UCSD-AML1 (cell line): ENCODE results near the gene EFR3B.
"Not testable (repeated sequence)": the region's sequence is repeated elsewhere in the genome, so short reads cannot be mapped to it uniquely, and the experiment has no call there.

Source experiments
- DNase-seq: peaks from one replicate; lab custom pipeline; 2025; ENCODE audit not compliant: unreplicated experiment; lab: John Stamatoyannopoulos, UW

The EFR3B gene

GRCh38 chr2:25041928-25042320 lies at the start of gene EFR3B:
EFR3B (plus strand) TSS chr2:25042076; CDS start chr2:25042313, 237 bp downstream.
- DNase-seq = peak; percentile 90

- DNase-seq = no peak
Observed at GRCh38 chr2:24993406-24994145, 48.3 kb upstream of the EFR3B start.

- no peak for DNase-seq
Observed at GRCh38 chr2:24994146-24994724, 47.6 kb upstream of the EFR3B start.

- DNase-seq = not testable (repeated sequence)
Observed at GRCh38 chr2:24999097-24999496, 42.8 kb upstream of the EFR3B start.

GRCh38 chr2:25000036-25000435 lies 41.8 kb upstream of the EFR3B start:
- DNase-seq = no peak

- DNase-seq = no peak
Observed at GRCh38 chr2:25000503-25001324, 41.2 kb upstream of the EFR3B start.

- no peak for DNase-seq
Observed at GRCh38 chr2:25001325-25001637, 40.6 kb upstream of the EFR3B start.

- DNase-seq = no peak
Observed at GRCh38 chr2:25002066-25002465, 39.8 kb upstream of the EFR3B start.

- DNase-seq = no peak
Observed at GRCh38 chr2:25009954-25010353, 31.9 kb upstream of the EFR3B start.

GRCh38 chr2:25011342-25011741 lies 30.5 kb upstream of the EFR3B start:
- not testable (repeated sequence) for DNase-seq

GRCh38 chr2:25014631-25015030 lies 27.2 kb upstream of the EFR3B start:
- no peak for DNase-seq

GRCh38 chr2:25018681-25019080 lies 23.2 kb upstream of the EFR3B start:
- no peak for DNase-seq

- DNase-seq = no peak
Observed at GRCh38 chr2:25021791-25022362, 20.0 kb upstream of the EFR3B start.

GRCh38 chr2:25023333-25023732 lies 18.5 kb upstream of the EFR3B start:
- no peak for DNase-seq

- no peak for DNase-seq
Observed at GRCh38 chr2:25025229-25026007, 16.5 kb upstream of the EFR3B start.

GRCh38 chr2:25026008-25026530 lies 15.8 kb upstream of the EFR3B start:
- no peak for DNase-seq

- DNase-seq = no peak
Observed at GRCh38 chr2:25029183-25029554, 12.7 kb upstream of the EFR3B start.

GRCh38 chr2:25030702-25031101 lies 11.2 kb upstream of the EFR3B start:
- DNase-seq = no peak

- DNase-seq = no peak
Observed at GRCh38 chr2:25032094-25032493, 9.8 kb upstream of the EFR3B start.

- no peak for DNase-seq
Observed at GRCh38 chr2:25032901-25033300, 9.0 kb upstream of the EFR3B start.

GRCh38 chr2:25034081-25034480 lies 7.8 kb upstream of the EFR3B start:
- DNase-seq = no peak
